H9 (cell line): ENCODE data around the gene GPC3. TPM values are rescaled to one million over a fixed set of nuclear protein-coding genes. Genes with fewer than 3 reads are reported as not detected.

Experiments used
- DNase-seq: peaks from one replicate; pipeline ENCODE4 v3.0.0-alpha.2; 2017
- H2AFZ ChIP-seq: one replicate; pipeline ENCODE4 v1.6.1; 2013; ENCODE audit warnings: mild to moderate bottlenecking, low read length, control low read depth, moderate library complexity
- H2AK5ac ChIP-seq: 2 replicates; pipeline ENCODE4 v1.6.1; 2013; ENCODE audit warnings: low read length, control low read depth, mixed read lengths; ENCODE audit not compliant: insufficient read length
- H2BK120ac ChIP-seq: one replicate; pipeline ENCODE4 v1.6.1; 2013; ENCODE audit warnings: low read depth, mild to moderate bottlenecking, low read length, control low read depth, inconsistent platforms; ENCODE audit not compliant: poor library complexity, severe bottlenecking
- H2BK12ac ChIP-seq: 2 replicates; pipeline ENCODE4 v1.6.1; 2013; ENCODE audit warnings: low read length, control low read depth, mixed read lengths, low read depth; ENCODE audit not compliant: insufficient read length
- H2BK15ac ChIP-seq: 2 replicates; pipeline ENCODE4 v1.6.1; 2013; ENCODE audit warnings: low read depth, low read length, control low read depth
- H2BK20ac ChIP-seq: one replicate; pipeline ENCODE4 v1.6.1; 2013; ENCODE audit warnings: low read depth, mild to moderate bottlenecking, low read length, control low read depth, inconsistent platforms; ENCODE audit not compliant: poor library complexity, severe bottlenecking
- H2BK5ac ChIP-seq: 2 replicates; pipeline ENCODE4 v1.6.1; 2013; ENCODE audit warnings: low read length, control low read depth, mixed read lengths; ENCODE audit not compliant: insufficient read length
- H3K14ac ChIP-seq: 2 replicates; pipeline ENCODE4 v1.6.1; 2013; ENCODE audit warnings: low read length, control low read depth; ENCODE audit not compliant: insufficient read depth
- H3K18ac ChIP-seq: 2 replicates; pipeline ENCODE4 v1.6.1; 2013; ENCODE audit warnings: low read depth, mild to moderate bottlenecking, mixed read lengths, low read length, control low read depth; ENCODE audit not compliant: insufficient read length
- H3K23ac ChIP-seq: 2 replicates; pipeline ENCODE4 v1.6.1; 2013; ENCODE audit warnings: low read length, control low read depth, mixed read lengths, low read depth; ENCODE audit not compliant: insufficient read length
- H3K23me2 ChIP-seq: 2 replicates; pipeline ENCODE4 v1.6.1; 2013; ENCODE audit warnings: low read depth, mild to moderate bottlenecking, mixed read lengths, low read length, control low read depth; ENCODE audit not compliant: insufficient read length, poor library complexity, severe bottlenecking
- H3K27ac ChIP-seq: 2 replicates; pipeline ENCODE4 v1.5.1; 2013; ENCODE audit warnings: low read length, control low read depth, mixed read lengths, low read depth; ENCODE audit not compliant: insufficient read length
- H3K27me3 ChIP-seq: 2 replicates; pipeline ENCODE4 v1.6.1; 2013; ENCODE audit warnings: low read length, control low read depth, inconsistent platforms; ENCODE audit not compliant: insufficient read depth
- H3K4ac ChIP-seq: 2 replicates; pipeline ENCODE4 v1.6.1; 2013; ENCODE audit warnings: low read depth, mild to moderate bottlenecking, control low read depth, inconsistent platforms, low read length, moderate library complexity
- H3K4me1 ChIP-seq: 2 replicates; pipeline ENCODE4 v1.6.1; 2013; ENCODE audit warnings: low read length, control low read depth, inconsistent platforms; ENCODE audit not compliant: insufficient read depth
- H3K4me2 ChIP-seq: 2 replicates; pipeline ENCODE4 v1.6.1; 2013; ENCODE audit warnings: low read length, control low read depth, mixed read lengths; ENCODE audit not compliant: insufficient read length, insufficient read depth
- H3K56ac ChIP-seq: 2 replicates; pipeline ENCODE4 v1.6.1; 2013; ENCODE audit warnings: low read depth, mild to moderate bottlenecking, mixed read lengths, low read length, control low read depth; ENCODE audit not compliant: insufficient read length
- H3K79me1 ChIP-seq: 2 replicates; pipeline ENCODE4 v1.6.1; 2013; ENCODE audit warnings: low read depth, mild to moderate bottlenecking, moderate library complexity, low read length, control low read depth, inconsistent platforms; ENCODE audit not compliant: insufficient read depth, poor library complexity, severe bottlenecking
- H3K79me2 ChIP-seq: 2 replicates; pipeline ENCODE4 v1.6.1; 2013; ENCODE audit warnings: low read length, control low read depth, inconsistent platforms; ENCODE audit not compliant: insufficient read depth
- H3K9ac ChIP-seq: 2 replicates; pipeline ENCODE4 v1.6.1; 2013; ENCODE audit warnings: low read length, control low read depth, mixed read lengths; ENCODE audit not compliant: insufficient read length; ENCODE audit errors: extremely low read depth
- H3K9me3 ChIP-seq: one replicate; pipeline ENCODE4 v1.6.1; 2013; ENCODE audit warnings: low read depth, low read length, inconsistent platforms; ENCODE audit not compliant: control insufficient read depth
- H3T11ph ChIP-seq: one replicate; pipeline ENCODE4 v1.6.1; 2013; ENCODE audit warnings: mild to moderate bottlenecking, low read length, control low read depth, inconsistent platforms
- H4K20me1 ChIP-seq: one replicate; pipeline ENCODE4 v1.6.1; 2013; ENCODE audit not compliant: control insufficient read depth, insufficient read length, insufficient read depth
- H4K5ac ChIP-seq: 2 replicates; pipeline ENCODE4 v1.6.1; 2013; ENCODE audit warnings: low read depth, mild to moderate bottlenecking, mixed read lengths, low read length, control low read depth; ENCODE audit not compliant: insufficient read length
- H4K8ac ChIP-seq: replicated peaks from 2 replicates; pipeline ENCODE4 v1.6.1; 2013; ENCODE audit warnings: low read length, control low read depth, mixed read lengths, low read depth; ENCODE audit not compliant: insufficient read length
- H4K91ac ChIP-seq: 2 replicates; pipeline ENCODE4 v1.6.1; 2013; ENCODE audit warnings: low read depth, mild to moderate bottlenecking, moderate library complexity, mixed read lengths, low read length, control low read depth; ENCODE audit not compliant: insufficient read length
- H3K27ac Mint-ChIP-seq, 3 experiments: 2 replicates in 2 of 3; 3 replicates in 1 of 3; pipeline ENCODE4 v1.8.0; 2020 to 2021; ENCODE audit warnings: mixed read lengths in 3 of 3, mild to moderate bottlenecking in 1 of 3, moderate library complexity in 1 of 3
- H3K27me3 Mint-ChIP-seq: 2 replicates; pipeline ENCODE4 v1.8.0; 2021; ENCODE audit warnings: low read depth, mild to moderate bottlenecking, moderate library complexity, mixed read lengths
- H3K36me3 Mint-ChIP-seq, 3 experiments: 2 replicates in 2 of 3; 3 replicates in 1 of 3; pipeline ENCODE4 v1.8.0; 2020 to 2021; ENCODE audit warnings: low read depth in 3 of 3, mixed read lengths in 3 of 3; ENCODE audit not compliant: insufficient read depth in 1 of 3
- H3K4me1 Mint-ChIP-seq, 2 experiments: 2 replicates each; pipeline ENCODE4 v1.8.0; 2020; ENCODE audit warnings: mixed read lengths in 2 of 2
- H3K4me3 Mint-ChIP-seq, 2 experiments: 2 replicates in 1 of 2; 3 replicates in 1 of 2; pipeline ENCODE4 v1.8.0; 2020 to 2021; ENCODE audit warnings: mild to moderate bottlenecking in 2 of 2, mixed read lengths in 2 of 2, moderate library complexity in 1 of 2
- H3K9me3 Mint-ChIP-seq, 2 experiments: 2 replicates in 1 of 2; 3 replicates in 1 of 2; pipeline ENCODE4 v1.8.0; 2020; ENCODE audit warnings: mild to moderate bottlenecking in 2 of 2, mixed read lengths in 2 of 2, moderate library complexity in 1 of 2
- WGBS: extraction: QIAGEN DNeasy Blood & Tissue Kit; methylation state at CpG from one replicate; pipeline ENCODE4 v1.1.7; 2013; ENCODE audit warnings: missing lambda C conversion rate, low lambda C conversion rate, mixed read lengths; ENCODE audit not compliant: insufficient read length; ENCODE audit errors: extremely low coverage; 5-methylcytosine and 5-hydroxymethylcytosine counted together
- total RNA-seq: library from RNA; stranded (reverse); gene quantifications from 2 replicates; pipeline ENCODE4 v1.2.1, GENCODE V29; 2021
- TF ChIP-seq, protein P1 (sequence below): fragments of 200-600 bp; sonication (generic); conservative IDR thresholded peaks from 3 replicates; pipeline ENCODE4 v1.8.0; 2021; ENCODE audit warnings: antibody characterized with exemption, mild to moderate bottlenecking

The GPC3 gene
- total RNA-seq, 1 experiment from 2014 or later, result 108 TPM

DNA sequence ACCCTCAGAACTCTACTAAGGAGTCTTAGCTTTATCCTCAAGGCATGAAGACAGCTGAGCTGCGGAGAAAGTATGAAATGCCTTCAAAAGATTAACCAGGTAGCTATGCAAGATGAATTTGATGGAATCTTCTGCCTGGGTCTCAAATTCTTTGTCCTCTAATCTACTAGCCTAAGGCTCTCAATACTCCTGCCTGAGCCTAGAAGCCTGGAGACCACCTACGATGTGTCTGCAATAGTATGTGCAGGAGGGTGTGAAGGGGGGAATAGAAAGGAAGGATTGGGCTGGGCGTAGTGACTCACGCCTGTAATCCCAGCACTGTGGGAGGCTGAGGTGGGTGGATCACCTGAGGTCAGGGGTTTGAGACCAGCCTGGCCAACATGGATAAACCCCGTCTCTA lies 391.9 kb downstream of the GPC3 start:
- Histone ChIP-seq H3K23ac (no peak overlapping the region), H3K23me2 (no peaks in the 10 kb centered on the region), H3K27ac (no peak overlapping the region), H2AFZ (no peak overlapping the region), H2AK5ac (no peak overlapping the region), H2BK120ac (no peak overlapping the region), H2BK15ac (no peak overlapping the region), H4K91ac (no peak overlapping the region), H2BK20ac (no peak overlapping the region), H3K79me1 (no peaks in the 10 kb centered on the region), H3K9me3 (no peaks in the 10 kb centered on the region), H4K8ac (no peak overlapping the region), H3K4ac (no peak overlapping the region), H3K14ac (no peak overlapping the region), H3K9ac (no peak overlapping the region), H3K56ac (no peak overlapping the region), H4K20me1 (no peaks in the 10 kb centered on the region), H3K18ac (no peak overlapping the region), H2BK5ac (no peak overlapping the region), H2BK12ac (no peak overlapping the region), H4K5ac (no peak overlapping the region), H3K4me2 (no peak overlapping the region), H3K79me2 (no peaks in the 10 kb centered on the region), H3T11ph (no peak overlapping the region), H3K27me3 (no peaks in the 10 kb centered on the region), H3K4me1 (no peaks in the 10 kb centered on the region)
- no peaks in the 10 kb centered on the region; a peak in 1 of 5 replicates for H3K9me3 Mint-ChIP-seq
- DNase-seq, result no peak
- no peak overlapping the region for H3K4me3 Mint-ChIP-seq
- no peaks in the 10 kb centered on the region for H3K27me3 Mint-ChIP-seq
- TF ChIP-seq, protein P1, sequence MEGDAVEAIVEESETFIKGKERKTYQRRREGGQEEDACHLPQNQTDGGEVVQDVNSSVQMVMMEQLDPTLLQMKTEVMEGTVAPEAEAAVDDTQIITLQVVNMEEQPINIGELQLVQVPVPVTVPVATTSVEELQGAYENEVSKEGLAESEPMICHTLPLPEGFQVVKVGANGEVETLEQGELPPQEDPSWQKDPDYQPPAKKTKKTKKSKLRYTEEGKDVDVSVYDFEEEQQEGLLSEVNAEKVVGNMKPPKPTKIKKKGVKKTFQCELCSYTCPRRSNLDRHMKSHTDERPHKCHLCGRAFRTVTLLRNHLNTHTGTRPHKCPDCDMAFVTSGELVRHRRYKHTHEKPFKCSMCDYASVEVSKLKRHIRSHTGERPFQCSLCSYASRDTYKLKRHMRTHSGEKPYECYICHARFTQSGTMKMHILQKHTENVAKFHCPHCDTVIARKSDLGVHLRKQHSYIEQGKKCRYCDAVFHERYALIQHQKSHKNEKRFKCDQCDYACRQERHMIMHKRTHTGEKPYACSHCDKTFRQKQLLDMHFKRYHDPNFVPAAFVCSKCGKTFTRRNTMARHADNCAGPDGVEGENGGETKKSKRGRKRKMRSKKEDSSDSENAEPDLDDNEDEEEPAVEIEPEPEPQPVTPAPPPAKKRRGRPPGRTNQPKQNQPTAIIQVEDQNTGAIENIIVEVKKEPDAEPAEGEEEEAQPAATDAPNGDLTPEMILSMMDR, result no peak
- no CpG with 5 or more reads among the region's 5 CpGs for WGBS
- H3K36me3 Mint-ChIP-seq, result peaks cover 9 to 41% (median 20%) of the 10 kb centered on the region in 3 experiments; a peak in 6 of 7 replicates
- H3K27ac Mint-ChIP-seq, result no peak overlapping the region
- peaks cover 0 to 5% of the 10 kb centered on the region in 2 experiments; a peak in 1 of 4 replicates for H3K4me1 Mint-ChIP-seq
